Measurements from ENCODE around the gene PM20D2.

DNA sequence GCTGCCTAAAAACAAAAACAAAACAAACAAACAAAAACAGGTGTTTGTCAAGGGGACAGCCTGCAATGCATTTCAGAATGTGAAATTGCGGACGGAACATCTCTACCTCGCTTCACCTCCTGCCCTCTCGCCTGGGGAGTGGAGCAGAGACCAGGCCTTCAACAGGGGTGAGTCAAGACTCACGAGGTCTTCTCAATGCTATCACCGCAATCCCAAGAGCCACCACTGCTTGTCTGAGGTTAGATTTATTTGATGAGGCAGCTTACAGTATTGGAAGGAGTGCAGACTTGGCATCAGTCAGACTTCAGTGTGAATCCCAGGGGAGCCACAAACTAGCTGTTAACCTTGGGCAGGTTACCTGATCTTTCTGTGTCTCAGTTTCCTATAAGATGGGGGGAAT lies 63.6 kb downstream of the PM20D2 start:
- TF ChIP-seq, protein P1, sequence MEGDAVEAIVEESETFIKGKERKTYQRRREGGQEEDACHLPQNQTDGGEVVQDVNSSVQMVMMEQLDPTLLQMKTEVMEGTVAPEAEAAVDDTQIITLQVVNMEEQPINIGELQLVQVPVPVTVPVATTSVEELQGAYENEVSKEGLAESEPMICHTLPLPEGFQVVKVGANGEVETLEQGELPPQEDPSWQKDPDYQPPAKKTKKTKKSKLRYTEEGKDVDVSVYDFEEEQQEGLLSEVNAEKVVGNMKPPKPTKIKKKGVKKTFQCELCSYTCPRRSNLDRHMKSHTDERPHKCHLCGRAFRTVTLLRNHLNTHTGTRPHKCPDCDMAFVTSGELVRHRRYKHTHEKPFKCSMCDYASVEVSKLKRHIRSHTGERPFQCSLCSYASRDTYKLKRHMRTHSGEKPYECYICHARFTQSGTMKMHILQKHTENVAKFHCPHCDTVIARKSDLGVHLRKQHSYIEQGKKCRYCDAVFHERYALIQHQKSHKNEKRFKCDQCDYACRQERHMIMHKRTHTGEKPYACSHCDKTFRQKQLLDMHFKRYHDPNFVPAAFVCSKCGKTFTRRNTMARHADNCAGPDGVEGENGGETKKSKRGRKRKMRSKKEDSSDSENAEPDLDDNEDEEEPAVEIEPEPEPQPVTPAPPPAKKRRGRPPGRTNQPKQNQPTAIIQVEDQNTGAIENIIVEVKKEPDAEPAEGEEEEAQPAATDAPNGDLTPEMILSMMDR (IDR thresholded peaks at IDR 0.05; ENCODE audit: low read length), result no peak
- TF ChIP-seq EZH2 (IDR thresholded peaks at IDR 0.05; ENCODE audit: borderline replicate concordance, low read length), result no peak

All from OCI-LY1 (cell line).